Uterus (tissue), 2 donors: ENCODE measurements around the gene RPL31.

Experiments used
- CTCF ChIP-seq, 4 experiments: fragments of 200-600 bp in 2 of 4; fragments of 450-650 bp in 2 of 4; sonication (generic) in 2 of 4; IDR thresholded peaks; one replicate each; pipeline ENCODE4 v1.5.1; 2016 to 2019; ENCODE audit warnings: antibody characterized with exemption in 4 of 4, mild to moderate bottlenecking in 2 of 4, moderate library complexity in 1 of 4
- POLR2A ChIP-seq, 2 donors: fragments of 450-650 bp; IDR thresholded peaks; one replicate each; pipeline ENCODE4 v1.6.1; 2016; ENCODE audit warnings: antibody characterized with exemption in 2 of 2, mild to moderate bottlenecking in 1 of 2, moderate library complexity in 1 of 2

GRCh38 chr2:100986157-100986556 is 15.9 kb upstream of the RPL31 start:
- no peak for TF ChIP-seq CTCF (IDR thresholded peaks at IDR 0.05)
- TF ChIP-seq POLR2A (IDR thresholded peaks at IDR 0.05), result no peak
